Gastrocnemius medialis (tissue), 4 donors: ENCODE data around the gene TLR9.

Experiments used
- POLR2A ChIP-seq, 2 donors: fragments of 450-650 bp; IDR thresholded peaks; one replicate each; pipeline ENCODE4 v1.6.1; 2017; ENCODE audit warnings: antibody characterized with exemption in 2 of 2, mild to moderate bottlenecking in 2 of 2, moderate library complexity in 2 of 2
- TF ChIP-seq, protein P1 (sequence below), 5 experiments: fragments of 450-650 bp in 3 of 5; fragments of 200-600 bp in 2 of 5; sonication (generic) in 2 of 5; IDR thresholded peaks in 4 of 5; conservative IDR thresholded peaks in 1 of 5; 1 replicate in 4 of 5; 2 replicates in 1 of 5; pipeline ENCODE4 v1.5.1; 2016 to 2019; ENCODE audit warnings: antibody characterized with exemption in 5 of 5, mild to moderate bottlenecking in 3 of 5, moderate library complexity in 3 of 5

DNA sequence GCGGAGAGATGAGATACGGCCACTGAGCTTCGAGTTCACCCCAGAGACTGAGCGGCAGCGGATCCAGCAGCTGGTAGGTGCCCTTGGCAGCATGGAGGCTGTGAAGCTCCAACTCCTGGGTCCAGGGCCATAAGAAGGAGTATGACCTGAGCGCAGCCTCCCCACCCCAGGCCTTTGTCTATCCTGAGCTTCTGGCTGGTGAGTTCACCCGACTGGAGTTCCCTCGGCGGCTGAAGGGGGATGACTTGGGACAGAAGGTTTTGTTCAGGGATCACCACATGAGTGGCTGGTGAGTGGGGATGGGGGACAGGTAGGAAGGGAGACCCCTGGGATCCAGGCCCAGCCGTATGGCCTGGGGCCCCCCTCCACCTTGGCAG, 22.7 kb upstream of the TLR9 start:
- no peak for TF ChIP-seq POLR2A (IDR thresholded peaks at IDR 0.05)
- TF ChIP-seq, protein P1, sequence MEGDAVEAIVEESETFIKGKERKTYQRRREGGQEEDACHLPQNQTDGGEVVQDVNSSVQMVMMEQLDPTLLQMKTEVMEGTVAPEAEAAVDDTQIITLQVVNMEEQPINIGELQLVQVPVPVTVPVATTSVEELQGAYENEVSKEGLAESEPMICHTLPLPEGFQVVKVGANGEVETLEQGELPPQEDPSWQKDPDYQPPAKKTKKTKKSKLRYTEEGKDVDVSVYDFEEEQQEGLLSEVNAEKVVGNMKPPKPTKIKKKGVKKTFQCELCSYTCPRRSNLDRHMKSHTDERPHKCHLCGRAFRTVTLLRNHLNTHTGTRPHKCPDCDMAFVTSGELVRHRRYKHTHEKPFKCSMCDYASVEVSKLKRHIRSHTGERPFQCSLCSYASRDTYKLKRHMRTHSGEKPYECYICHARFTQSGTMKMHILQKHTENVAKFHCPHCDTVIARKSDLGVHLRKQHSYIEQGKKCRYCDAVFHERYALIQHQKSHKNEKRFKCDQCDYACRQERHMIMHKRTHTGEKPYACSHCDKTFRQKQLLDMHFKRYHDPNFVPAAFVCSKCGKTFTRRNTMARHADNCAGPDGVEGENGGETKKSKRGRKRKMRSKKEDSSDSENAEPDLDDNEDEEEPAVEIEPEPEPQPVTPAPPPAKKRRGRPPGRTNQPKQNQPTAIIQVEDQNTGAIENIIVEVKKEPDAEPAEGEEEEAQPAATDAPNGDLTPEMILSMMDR (IDR thresholded peaks at IDR 0.05 in 4 of 5, conservative IDR thresholded peaks at IDR 0.05 in 1 of 5): no peak
